Sigmoid colon (tissue), 4 donors: ENCODE data around the gene CPLX4.

Experiments
- CTCF ChIP-seq, 4 experiments: fragments of 450-650 bp in 3 of 4; fragments of 200-600 bp in 1 of 4; IDR thresholded peaks; one replicate each; pipeline ENCODE4 v1.5.1; 2016 to 2019; ENCODE audit warnings: antibody characterized with exemption in 4 of 4, mild to moderate bottlenecking in 3 of 4, moderate library complexity in 2 of 4
- EP300 ChIP-seq, 4 donors: sonication (generic); formaldehyde crosslinking; IDR thresholded peaks; one replicate each; pipeline ENCODE4 v1.6.1; 2017; ENCODE audit warnings: antibody characterized with exemption in 4 of 4
- POLR2A ChIP-seq, 2 donors: fragments of 450-650 bp; IDR thresholded peaks; one replicate each; pipeline ENCODE4 v1.6.1; 2016; ENCODE audit warnings: antibody characterized with exemption in 2 of 2, mild to moderate bottlenecking in 2 of 2, moderate library complexity in 2 of 2
- POLR2AphosphoS5 ChIP-seq, 4 donors: sonication (generic); formaldehyde crosslinking; IDR thresholded peaks; one replicate each; pipeline ENCODE4 v1.6.1; 2017; ENCODE audit warnings: antibody characterized with exemption in 4 of 4

DNA sequence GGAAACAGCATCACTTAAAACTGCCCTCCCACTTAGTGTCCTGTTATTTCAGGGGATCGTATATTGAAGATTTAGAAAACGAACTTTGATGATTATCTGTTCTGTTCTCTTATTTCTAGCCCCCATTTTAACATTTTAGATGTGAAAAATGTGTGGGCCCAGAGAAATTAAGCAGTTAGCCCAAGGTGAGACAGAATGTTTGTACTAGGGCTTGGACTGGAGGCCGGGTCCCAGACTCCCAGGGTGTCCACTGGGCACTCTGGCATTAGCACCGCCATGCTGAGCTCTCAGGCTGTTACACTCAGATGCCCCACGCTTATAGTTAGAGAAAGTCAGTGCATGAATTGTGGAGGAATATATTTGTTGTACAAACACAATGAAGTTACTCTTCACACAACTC lies 39.7 kb downstream of the CPLX4 start:
- TF ChIP-seq EP300 (IDR thresholded peaks at IDR 0.05) (no peak), CTCF (IDR thresholded peaks at IDR 0.05) (no peak), POLR2A (IDR thresholded peaks at IDR 0.05) (no peak), POLR2AphosphoS5 (IDR thresholded peaks at IDR 0.05) (no peak)
